HUDEP-2 (cell line): ENCODE results near the gene SMIM44.

Source experiments
- DNase-seq, 76 experiments: peaks; one replicate each; lab custom pipeline; 2025; ENCODE audit not compliant: unreplicated experiment in 76 of 76; lab: John Stamatoyannopoulos, UW

The SMIM44 gene

GRCh38 chr19:3478409-3479176 is 4.6 kb downstream of the SMIM44 start:
- no peak for DNase-seq

- DNase-seq, result no peak
These were observed 5.3 kb downstream of the SMIM44 start for GRCh38 chr19:3477951-3478350.

GRCh38 chr19:3477506-3477905 is 5.7 kb downstream of the SMIM44 start:
- DNase-seq, result no peak

- no peak for DNase-seq
These were observed 6.4 kb downstream of the SMIM44 start for GRCh38 chr19:3476830-3477229.

- no peak for DNase-seq
These were observed 7.8 kb downstream of the SMIM44 start for GRCh38 chr19:3475449-3475848.

DNA sequence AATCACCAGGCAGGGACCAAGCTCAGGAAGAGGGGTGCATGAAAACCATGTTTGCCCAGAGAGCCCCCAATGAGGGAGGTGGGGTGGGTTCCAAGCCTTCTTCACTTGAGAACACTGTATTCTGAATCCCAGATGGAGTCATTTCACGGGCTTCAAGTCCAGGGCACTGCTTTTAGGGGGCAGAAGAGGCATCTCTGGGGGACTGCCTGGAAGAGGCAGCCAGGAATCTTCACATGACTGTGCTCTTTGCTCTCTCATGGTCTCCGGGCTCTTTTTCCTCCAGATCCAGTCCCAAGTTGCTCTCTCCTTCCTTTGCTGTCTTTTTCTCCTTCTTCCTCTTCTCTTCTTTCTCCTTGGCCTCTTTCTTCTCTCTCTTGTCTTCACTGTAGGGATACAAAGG is 8.6 kb downstream of the SMIM44 start:
- DNase-seq, result no peak

DNA sequence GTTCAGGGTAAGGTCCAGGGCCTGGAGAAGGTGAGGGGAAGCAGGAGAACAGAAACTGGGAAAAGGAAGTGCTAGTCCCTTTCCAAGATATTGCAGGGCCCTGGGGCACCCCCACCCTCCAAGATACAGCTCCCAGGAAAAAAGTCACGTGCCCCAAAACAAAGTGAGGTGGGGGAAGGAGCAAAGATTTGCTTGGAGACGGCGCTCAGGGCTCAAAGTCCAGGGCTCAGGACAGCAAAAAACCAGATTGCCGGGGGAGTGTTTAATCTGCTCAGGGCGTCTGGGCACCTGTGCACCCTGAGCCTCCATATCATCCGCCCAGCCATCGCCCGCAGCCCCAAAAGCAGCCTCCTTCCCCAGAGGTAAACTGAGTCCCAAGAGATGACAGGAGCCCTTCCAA is 9.2 kb downstream of the SMIM44 start:
- no peak for DNase-seq

- peak in 23 of 76 experiments; percentile 12 to 54 (median 29) for DNase-seq
These were observed 11.1 kb downstream of the SMIM44 start for GRCh38 chr19:3471954-3472655.

DNA sequence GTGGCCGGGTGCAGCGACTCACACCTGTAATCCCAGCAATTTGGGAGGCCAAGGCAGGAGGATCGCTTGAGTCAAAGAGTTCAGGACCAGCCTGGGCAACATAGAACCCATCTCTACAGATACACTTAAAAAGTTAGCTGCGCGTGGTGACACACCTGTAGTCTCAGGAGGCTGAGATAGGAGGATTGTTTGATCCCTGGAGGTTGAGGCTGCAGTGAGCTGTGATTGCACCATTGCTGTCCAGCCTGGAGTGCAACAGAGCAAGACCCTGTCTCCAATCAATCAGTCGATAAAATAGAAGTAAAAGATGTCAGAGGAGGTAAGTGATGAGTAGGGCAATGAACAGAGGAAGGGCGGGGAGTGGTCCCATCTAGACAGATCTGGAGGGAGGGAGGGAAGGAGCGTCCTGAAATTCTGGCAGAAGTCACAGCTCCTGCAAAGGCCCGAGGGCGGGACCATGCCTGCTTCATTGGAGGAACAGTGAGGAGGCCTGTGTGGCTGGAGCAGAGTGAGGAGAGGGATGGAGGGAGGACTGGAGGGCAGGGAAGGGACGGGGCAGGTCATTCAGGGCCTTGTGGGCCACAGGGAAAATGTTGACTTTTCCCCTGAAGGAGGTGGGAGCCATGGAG is 12.6 kb downstream of the SMIM44 start:
- no peak for DNase-seq

- DNase-seq, result no peak
These were observed 13.4 kb downstream of the SMIM44 start for GRCh38 chr19:3469638-3470499.

DNA sequence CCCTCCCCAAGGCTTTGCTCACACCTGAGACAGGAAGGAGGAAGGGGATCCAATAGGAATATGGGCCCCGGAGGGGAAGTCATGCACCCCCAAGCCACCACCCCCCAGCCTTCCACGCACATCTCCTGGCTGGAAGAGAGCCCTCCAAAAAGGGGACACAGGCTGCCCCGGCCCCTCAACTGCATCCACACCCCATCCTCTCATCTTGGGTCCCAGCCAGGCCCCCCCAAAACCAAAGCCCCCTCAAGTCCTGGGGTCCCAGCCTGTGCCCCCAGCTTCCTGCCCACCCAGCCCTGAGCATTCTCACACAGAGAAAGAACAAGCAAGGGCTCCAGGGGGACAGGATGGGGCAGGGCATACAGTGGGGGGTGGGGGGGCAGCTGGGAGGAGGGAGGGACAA is 15.0 kb downstream of the SMIM44 start:
- no peak for DNase-seq

GRCh38 chr19:3467437-3468198 is 15.6 kb downstream of the SMIM44 start:
- peak in 4 of 76 experiments; percentile 11 to 18 (median 14) for DNase-seq

DNA sequence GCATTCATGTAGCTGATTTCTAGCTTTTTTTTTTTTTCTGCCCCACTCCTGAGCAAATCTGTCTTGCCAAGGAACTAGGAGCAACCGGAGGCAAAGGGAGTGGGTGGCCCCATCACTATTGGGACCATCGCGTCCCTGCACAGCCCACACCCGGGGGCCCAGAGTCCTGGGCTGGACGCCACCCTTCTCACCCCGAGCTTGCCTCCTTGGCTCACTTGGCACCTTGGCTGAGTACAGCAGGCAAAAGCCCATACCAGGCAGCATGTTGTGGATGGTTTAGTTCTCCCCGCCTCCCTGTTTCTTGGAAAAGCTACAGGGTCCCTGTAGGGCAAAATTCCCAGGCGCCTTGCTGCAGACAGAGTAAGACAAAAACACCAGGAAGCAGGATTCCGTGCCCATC is 16.6 kb downstream of the SMIM44 start:
- DNase-seq, result no peak

- DNase-seq, result no peak
These were observed 17.7 kb downstream of the SMIM44 start for GRCh38 chr19:3465552-3465951.

DNA sequence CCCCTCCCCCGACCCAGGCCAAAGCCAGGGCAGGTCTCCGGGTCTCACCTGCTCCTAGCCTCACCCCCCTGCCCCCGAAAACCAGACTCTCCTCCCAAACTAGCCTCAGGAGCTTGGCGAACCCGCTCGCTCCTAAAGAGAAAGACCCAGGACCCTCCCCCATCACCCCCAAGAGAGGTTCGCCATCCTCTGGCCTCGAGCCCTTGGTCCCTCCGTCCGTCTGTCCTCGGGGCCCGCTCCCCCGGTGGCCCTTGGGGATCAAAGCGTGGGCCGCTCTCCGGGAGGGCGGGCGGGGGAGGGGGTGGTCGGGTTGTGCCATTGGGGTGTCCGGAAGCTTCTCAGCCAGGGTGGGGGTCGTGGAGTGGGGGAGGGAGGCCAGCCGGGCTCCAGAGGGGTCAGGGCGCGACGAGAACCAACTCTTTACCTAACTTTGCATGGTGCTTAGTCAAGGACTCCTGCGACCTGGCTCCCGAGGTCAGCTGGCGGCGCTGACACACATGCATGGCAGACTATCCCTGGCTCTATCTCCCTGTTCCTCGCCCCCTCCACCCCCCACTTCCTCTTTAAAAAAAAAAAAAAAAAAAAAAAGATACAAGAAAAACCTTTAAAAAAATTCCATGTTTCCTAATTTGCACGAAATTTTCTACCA is 18.5 kb downstream of the SMIM44 start:
- no peak for DNase-seq

DNA sequence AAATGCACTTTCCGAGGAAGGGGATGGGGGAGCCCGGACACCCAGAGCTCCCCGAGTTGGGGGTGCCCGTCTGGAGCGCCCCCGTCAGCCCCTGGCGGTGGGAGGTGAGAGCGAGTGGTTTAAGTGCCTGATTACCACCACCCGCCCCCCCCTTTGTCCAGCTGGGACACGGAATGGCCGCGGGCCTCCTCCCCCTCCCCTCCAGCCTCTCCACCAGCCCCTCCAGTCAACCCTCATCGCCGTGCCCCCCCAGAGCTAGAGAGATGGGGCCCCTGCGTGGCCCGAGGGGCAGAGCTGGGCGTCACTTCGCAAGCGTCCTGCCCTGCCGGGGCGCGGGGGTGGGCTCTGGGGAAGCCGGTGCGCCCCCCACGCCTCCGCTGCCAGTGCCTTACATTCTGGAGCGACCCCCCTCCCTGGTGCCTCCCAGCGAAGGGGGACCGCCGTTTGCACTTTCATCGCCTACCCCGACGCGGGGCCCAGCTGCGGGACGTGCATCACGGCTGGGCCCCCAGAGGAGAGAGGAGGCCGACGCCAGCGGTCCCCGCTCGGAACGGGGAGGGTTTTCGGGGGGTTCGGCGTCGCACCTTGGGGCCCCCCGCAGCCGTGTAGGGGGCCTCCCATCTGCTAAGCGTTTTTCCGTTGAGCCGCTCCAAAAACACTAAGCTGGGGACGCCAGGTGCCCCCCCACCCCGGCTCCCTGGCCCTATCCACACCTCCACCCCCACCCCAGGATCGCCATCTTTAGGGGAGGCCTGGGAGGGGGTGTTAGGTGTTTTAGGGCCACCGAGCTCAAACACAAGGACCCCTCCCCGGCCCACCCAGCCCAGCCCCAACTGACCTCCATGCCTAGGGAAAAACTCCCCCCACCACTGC is 19.3 kb downstream of the SMIM44 start:
- DNase-seq, result no peak

DNA sequence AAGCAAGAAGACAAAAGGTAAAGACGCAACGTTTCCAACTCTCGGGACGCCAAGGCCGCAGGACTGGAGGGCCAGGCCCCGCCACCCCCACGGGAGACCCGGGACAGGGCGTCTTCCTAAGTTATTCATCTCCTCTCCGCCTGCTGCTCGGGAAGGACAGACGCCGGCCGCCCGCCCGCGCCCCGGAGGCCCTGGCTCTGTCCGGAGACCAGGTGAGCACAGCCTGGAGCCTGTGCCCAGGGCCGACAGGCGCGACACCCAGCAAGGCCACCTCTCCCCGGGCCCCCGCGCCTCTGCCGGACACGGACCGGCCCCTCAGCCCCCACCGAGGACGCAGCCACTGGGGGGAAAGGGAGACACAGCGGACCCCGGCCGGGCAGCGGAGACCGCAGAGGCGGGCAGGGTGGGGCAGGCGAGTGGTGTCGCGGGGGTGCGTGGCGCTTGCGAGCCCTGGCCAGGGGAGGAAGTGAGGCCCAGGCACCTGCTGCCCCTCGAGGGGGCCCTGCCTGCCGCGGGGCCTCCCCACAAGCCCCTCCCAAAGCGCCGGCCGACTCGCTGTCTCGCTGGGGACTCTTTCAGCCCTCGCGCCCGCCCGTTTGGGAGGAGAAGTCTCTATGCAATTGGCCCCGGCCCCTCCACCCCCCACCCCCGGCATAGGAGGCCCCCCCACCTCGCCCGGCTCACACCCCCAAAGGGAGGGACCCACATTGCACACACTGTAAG is 20.1 kb downstream of the SMIM44 start:
- no peak for DNase-seq

DNA sequence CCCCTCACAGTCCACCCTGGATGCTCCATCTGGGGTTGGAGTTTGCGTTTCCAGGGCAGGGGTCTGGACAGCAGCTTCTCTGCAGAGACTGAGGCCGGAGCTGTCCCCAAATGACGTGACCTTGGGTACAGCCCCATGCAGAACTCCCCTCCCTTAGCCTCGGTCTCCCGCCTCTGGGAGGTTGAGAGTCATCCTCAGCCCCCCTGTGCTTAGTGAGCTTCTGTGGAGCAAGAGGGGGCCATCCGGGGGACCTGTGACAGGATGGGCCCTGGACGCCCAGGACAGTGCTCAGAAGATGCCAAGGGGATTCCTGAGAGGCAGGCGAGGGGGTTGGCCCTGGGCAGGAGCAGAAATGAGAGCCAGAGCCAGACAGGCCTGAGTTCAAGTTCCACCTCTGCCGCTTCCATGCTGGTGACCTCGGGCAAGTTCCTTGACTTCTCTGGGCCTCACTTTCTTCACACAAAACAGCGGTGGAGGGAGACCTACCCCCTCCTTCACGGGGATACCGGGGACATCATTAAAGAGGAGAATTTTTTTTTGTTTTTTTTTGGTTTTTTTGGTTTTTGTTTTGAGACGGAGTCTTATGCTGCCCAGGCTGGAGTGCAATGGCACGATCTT is 23.2 kb downstream of the SMIM44 start:
- DNase-seq, result no peak
